Loucy (cell line): ENCODE measurements around the gene MIER2.
"Not testable (repeated sequence)": the region's sequence is repeated elsewhere in the genome, so short reads cannot be mapped to it uniquely, and the experiment has no call there.

Experiments used
- CTCF ChIP-seq: fragments of 200-600 bp; sonication (generic); conservative IDR thresholded peaks from 2 replicates; pipeline ENCODE4 v1.5.1; 2014; ENCODE audit warnings: mild to moderate bottlenecking, antibody characterized with exemption, low read length
- EZH2phosphoT487 ChIP-seq: fragments of 200-600 bp; IDR thresholded peaks from 2 replicates; pipeline ENCODE4 v1.6.1; 2018; ENCODE audit warnings: antibody characterized with exemption, mild to moderate bottlenecking, moderate library complexity, borderline replicate concordance

- not testable (repeated sequence) for TF ChIP-seq CTCF, EZH2phosphoT487
These were observed 41.6 kb upstream of the MIER2 start for GRCh38 chr19:386189-386588.
